ENCODE data around the gene CHIA. TPM values are rescaled to one million over a fixed set of nuclear protein-coding genes. Genes with fewer than 3 reads are reported as not detected.
A peak's percentile ranks its signal among the peaks of the same experiment; 100 is the strongest.
"Not testable (repeated sequence)": the region's sequence is repeated elsewhere in the genome, so short reads cannot be mapped to it uniquely, and the experiment has no call there.

CHIA gene
- total RNA-seq, 1 experiment from 2014 or later = not detected

DNA sequence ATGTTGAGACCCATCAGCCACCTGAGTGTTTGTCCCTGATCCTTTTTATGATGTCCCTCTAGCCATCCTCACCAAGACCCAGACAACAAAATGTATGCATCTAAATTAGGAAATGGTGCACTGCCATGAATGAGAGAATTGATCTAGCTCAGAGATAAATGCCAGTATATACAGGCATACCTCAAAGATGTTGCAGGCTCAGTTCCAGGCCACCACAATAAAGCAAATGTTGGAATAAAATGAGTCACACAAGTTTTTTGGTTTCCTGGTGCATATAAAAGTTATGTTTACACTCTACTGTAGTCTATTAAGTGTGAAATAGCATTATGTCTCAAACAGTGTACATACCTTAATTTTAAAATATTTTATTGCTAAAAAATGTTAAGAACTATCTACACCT, 63.9 kb downstream of the CHIA start:
- TF ChIP-seq, protein P1, sequence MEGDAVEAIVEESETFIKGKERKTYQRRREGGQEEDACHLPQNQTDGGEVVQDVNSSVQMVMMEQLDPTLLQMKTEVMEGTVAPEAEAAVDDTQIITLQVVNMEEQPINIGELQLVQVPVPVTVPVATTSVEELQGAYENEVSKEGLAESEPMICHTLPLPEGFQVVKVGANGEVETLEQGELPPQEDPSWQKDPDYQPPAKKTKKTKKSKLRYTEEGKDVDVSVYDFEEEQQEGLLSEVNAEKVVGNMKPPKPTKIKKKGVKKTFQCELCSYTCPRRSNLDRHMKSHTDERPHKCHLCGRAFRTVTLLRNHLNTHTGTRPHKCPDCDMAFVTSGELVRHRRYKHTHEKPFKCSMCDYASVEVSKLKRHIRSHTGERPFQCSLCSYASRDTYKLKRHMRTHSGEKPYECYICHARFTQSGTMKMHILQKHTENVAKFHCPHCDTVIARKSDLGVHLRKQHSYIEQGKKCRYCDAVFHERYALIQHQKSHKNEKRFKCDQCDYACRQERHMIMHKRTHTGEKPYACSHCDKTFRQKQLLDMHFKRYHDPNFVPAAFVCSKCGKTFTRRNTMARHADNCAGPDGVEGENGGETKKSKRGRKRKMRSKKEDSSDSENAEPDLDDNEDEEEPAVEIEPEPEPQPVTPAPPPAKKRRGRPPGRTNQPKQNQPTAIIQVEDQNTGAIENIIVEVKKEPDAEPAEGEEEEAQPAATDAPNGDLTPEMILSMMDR (IDR thresholded peaks at IDR 0.05; ENCODE audit: insufficient read depth in 1 of 2, low read depth in 1 of 2, low read length in 1 of 2, severe bottlenecking in 1 of 2, unreplicated experiment in 1 of 2) = no peak
- peaks cover 20% of the 10 kb centered on the region for H3K4me1 ChIP-seq
- no peaks in the 10 kb centered on the region for H3K9me3 ChIP-seq
- no peak for DNase-seq
- Mint-ChIP-seq H3K4me1 (ENCODE audit: low read depth, unreplicated experiment) (peaks cover 10% of the 10 kb centered on the region), H3K27me3 (ENCODE audit: insufficient read depth, unreplicated experiment) (no peaks in the 10 kb centered on the region), H3K27ac (ENCODE audit: unreplicated experiment) (no peak overlapping the region), H3K4me3 (ENCODE audit: unreplicated experiment) (no peak overlapping the region), H3K9me3 (ENCODE audit: unreplicated experiment) (no peaks in the 10 kb centered on the region), H3K36me3 (ENCODE audit: insufficient read depth, unreplicated experiment) (no peaks in the 10 kb centered on the region)
- intact Hi-C loops (cut with micrococcal nuclease; ENCODE audit: unreplicated experiment) = no loop called here
- ChIA-PET CTCF (no interaction called here), POLR2A (no interaction called here)
- no peaks in the 10 kb centered on the region for H3K27me3 ChIP-seq (replicated peaks; ENCODE audit: control insufficient read depth, insufficient read depth, low read length)
- no peaks in the 10 kb centered on the region for H3K36me3 ChIP-seq (ENCODE audit: control insufficient read depth, insufficient read depth, low read length)
- BruUV-seq (replicated peaks) = no TSS peak
- H3K4me3 ChIP-seq (ENCODE audit: low read depth, low read length) = no peak overlapping the region

DNA sequence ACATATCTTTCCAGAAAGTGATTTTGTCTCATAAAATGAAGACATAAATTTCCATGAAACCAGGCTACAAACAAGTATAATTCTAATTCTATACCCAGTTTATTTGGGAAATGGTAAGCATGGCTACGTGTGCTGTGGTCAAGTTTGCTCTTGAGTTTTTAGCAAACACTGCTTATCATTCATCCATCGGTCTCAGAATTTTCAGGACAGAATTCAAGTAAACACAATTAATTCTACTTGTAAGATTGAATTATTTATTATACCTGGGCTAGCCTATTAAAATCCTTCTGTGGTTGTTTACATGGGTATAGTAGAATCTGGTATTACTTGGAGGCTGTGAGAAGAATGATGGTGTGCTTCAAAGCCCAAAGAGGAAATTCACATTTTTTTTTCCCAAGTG, 68.3 kb downstream of the CHIA start:
- H3K4me1 ChIP-seq = peaks cover 16% of the 10 kb centered on the region
- no peaks in the 10 kb centered on the region for H3K27me3 ChIP-seq (replicated peaks; ENCODE audit: control insufficient read depth, insufficient read depth, low read length)
- Mint-ChIP-seq H3K27ac (ENCODE audit: unreplicated experiment) (peak overlapping the region; percentile 58), H3K9me3 (ENCODE audit: unreplicated experiment) (no peaks in the 10 kb centered on the region), H3K4me1 (ENCODE audit: low read depth, unreplicated experiment) (peaks cover 23% of the 10 kb centered on the region), H3K27me3 (ENCODE audit: insufficient read depth, unreplicated experiment) (no peaks in the 10 kb centered on the region), H3K36me3 (ENCODE audit: insufficient read depth, unreplicated experiment) (no peaks in the 10 kb centered on the region), H3K4me3 (ENCODE audit: unreplicated experiment) (no peak overlapping the region)
- BruUV-seq (replicated peaks) = no TSS peak
- intact Hi-C loops (cut with micrococcal nuclease; ENCODE audit: unreplicated experiment) = no loop called here
- no peak overlapping the region for H3K4me3 ChIP-seq (ENCODE audit: low read depth, low read length)
- TF ChIP-seq, protein P1 (IDR thresholded peaks at IDR 0.05; ENCODE audit: insufficient read depth in 1 of 2, low read depth in 1 of 2, low read length in 1 of 2, severe bottlenecking in 1 of 2, unreplicated experiment in 1 of 2) = no peak
- ChIA-PET CTCF (no interaction called here), POLR2A (no interaction called here)
- H3K36me3 ChIP-seq (ENCODE audit: control insufficient read depth, insufficient read depth, low read length) = no peaks in the 10 kb centered on the region
- no peaks in the 10 kb centered on the region for H3K9me3 ChIP-seq
- DNase-seq = no peak

DNA sequence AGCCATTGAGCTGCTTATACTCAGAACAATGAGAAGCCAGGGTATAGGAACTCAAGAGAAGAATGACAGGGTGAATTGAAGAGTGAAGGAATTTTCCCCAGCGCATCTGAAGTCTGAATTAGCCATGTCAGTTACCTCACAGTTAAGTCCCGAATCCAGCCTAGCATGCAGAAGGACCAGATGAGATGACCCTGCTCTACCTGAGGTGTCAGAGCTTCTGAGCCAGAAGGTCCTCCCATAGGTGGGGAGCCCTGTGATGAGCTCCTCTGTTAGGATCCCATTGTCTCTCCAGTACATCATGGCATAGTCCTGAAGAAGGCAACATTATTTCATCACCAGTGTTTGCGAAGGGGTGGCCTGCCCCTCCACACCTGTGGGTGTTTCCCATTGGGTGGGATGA, 68.7 kb downstream of the CHIA start:
- H3K27me3 Mint-ChIP-seq (ENCODE audit: insufficient read depth, unreplicated experiment) = no peaks in the 10 kb centered on the region
- ChIA-PET POLR2A (no interaction called here), CTCF (no interaction called here)
- no peaks in the 10 kb centered on the region for H3K27me3 ChIP-seq (replicated peaks; ENCODE audit: control insufficient read depth, insufficient read depth, low read length)
- no peaks in the 10 kb centered on the region for H3K36me3 Mint-ChIP-seq (ENCODE audit: insufficient read depth, unreplicated experiment)
- peaks cover 23% of the 10 kb centered on the region for H3K4me1 Mint-ChIP-seq (ENCODE audit: low read depth, unreplicated experiment)
- H3K4me1 ChIP-seq = peaks cover 18% of the 10 kb centered on the region
- DNase-seq = no peak
- H3K9me3 ChIP-seq = no peaks in the 10 kb centered on the region
- H3K4me3 Mint-ChIP-seq (ENCODE audit: unreplicated experiment) = no peak overlapping the region
- no TSS peak for BruUV-seq (replicated peaks)
- H3K36me3 ChIP-seq (ENCODE audit: control insufficient read depth, insufficient read depth, low read length) = no peaks in the 10 kb centered on the region
- TF ChIP-seq, protein P1 (IDR thresholded peaks at IDR 0.05; ENCODE audit: insufficient read depth in 1 of 2, low read depth in 1 of 2, low read length in 1 of 2, severe bottlenecking in 1 of 2, unreplicated experiment in 1 of 2) = no peak
- no peak overlapping the region for H3K4me3 ChIP-seq (ENCODE audit: low read depth, low read length)
- H3K9me3 Mint-ChIP-seq (ENCODE audit: unreplicated experiment) = no peaks in the 10 kb centered on the region
- peak overlapping the region; percentile 81 for H3K27ac Mint-ChIP-seq (ENCODE audit: unreplicated experiment)
- intact Hi-C loops (cut with micrococcal nuclease; ENCODE audit: unreplicated experiment) = no loop called here

DNA sequence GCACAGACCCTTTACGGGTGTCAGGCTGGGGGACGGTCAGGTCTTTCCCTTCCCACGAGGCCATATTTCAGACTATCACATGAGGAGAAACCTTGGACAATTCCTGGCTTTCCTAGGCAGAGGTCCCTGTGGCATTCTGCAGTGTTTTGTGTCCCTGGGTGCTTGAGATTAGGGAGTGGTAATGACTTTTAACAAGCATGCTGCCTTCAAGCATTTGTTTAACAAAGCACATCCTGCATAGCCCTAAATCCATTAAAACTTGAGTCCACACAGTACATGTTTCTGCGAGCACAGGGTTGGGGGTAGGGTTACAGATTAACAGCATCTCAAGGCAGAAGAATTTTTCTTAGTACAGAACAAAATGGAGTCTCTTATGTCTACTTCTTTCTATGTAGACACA, 69.6 kb downstream of the CHIA start:
- H3K4me3 ChIP-seq (ENCODE audit: low read depth, low read length); H3K36me3 ChIP-seq (ENCODE audit: control insufficient read depth, insufficient read depth, low read length); H3K27me3 Mint-ChIP-seq (ENCODE audit: insufficient read depth, unreplicated experiment); BruUV-seq (replicated peaks); POLR2A ChIA-PET; H3K27me3 ChIP-seq (replicated peaks; ENCODE audit: control insufficient read depth, insufficient read depth, low read length); H3K9me3 Mint-ChIP-seq (ENCODE audit: unreplicated experiment); H3K9me3 ChIP-seq; H3K36me3 Mint-ChIP-seq (ENCODE audit: insufficient read depth, unreplicated experiment); CTCF ChIA-PET: not testable (repeated sequence)
- Mint-ChIP-seq H3K27ac (ENCODE audit: unreplicated experiment) (peak overlapping the region; percentile 81), H3K4me3 (ENCODE audit: unreplicated experiment) (peak overlapping the region; percentile 33), H3K4me1 (ENCODE audit: low read depth, unreplicated experiment) (peaks cover 30% of the 10 kb centered on the region)
- peak; percentile 28 to 43 for DNase-seq
- intact Hi-C loops (cut with micrococcal nuclease; ENCODE audit: unreplicated experiment) = loop anchor here (1.0 kb wide), 1 partner anchor 14 kb away; no protein-coding TSS in a partner anchor
- peaks cover 27% of the 10 kb centered on the region for H3K4me1 ChIP-seq
